ENCODE data around the gene TBCB.

The TBCB gene

DNA sequence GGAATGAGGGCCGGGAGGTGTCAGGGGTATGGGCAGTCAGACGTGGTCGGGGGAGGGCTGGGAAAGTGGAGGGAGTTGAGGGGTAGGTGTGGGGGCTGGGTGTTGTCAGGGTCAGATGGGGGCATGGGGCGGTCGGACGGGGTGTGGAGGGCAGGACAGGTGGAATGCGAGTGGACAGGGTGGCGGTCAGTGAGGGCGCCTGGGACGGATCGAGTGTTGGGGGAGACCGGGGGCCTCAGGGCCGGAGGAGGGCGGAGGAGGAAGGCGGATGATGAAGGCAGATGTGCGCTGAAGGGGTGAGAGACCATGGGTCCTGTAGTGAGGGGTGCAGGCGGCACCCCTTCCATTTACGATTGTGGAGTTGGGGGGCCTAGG, 5.7 kb downstream of the TBCB start:
- no peak for TF ChIP-seq TOX (CRISPR knock-in tag; IDR thresholded peaks at IDR 0.05; ENCODE audit: borderline replicate concordance)
- TF ChIP-seq ZFP3 (CRISPR knock-in tag; IDR thresholded peaks at IDR 0.05): no peak
- no peak for TF ChIP-seq ZNF8 (CRISPR knock-in tag; IDR thresholded peaks at IDR 0.05)
- TF ChIP-seq, protein P1, sequence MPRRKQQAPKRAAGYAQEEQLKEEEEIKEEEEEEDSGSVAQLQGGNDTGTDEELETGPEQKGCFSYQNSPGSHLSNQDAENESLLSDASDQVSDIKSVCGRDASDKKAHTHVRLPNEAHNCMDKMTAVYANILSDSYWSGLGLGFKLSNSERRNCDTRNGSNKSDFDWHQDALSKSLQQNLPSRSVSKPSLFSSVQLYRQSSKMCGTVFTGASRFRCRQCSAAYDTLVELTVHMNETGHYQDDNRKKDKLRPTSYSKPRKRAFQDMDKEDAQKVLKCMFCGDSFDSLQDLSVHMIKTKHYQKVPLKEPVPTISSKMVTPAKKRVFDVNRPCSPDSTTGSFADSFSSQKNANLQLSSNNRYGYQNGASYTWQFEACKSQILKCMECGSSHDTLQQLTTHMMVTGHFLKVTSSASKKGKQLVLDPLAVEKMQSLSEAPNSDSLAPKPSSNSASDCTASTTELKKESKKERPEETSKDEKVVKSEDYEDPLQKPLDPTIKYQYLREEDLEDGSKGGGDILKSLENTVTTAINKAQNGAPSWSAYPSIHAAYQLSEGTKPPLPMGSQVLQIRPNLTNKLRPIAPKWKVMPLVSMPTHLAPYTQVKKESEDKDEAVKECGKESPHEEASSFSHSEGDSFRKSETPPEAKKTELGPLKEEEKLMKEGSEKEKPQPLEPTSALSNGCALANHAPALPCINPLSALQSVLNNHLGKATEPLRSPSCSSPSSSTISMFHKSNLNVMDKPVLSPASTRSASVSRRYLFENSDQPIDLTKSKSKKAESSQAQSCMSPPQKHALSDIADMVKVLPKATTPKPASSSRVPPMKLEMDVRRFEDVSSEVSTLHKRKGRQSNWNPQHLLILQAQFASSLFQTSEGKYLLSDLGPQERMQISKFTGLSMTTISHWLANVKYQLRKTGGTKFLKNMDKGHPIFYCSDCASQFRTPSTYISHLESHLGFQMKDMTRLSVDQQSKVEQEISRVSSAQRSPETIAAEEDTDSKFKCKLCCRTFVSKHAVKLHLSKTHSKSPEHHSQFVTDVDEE (CRISPR knock-in tag; IDR thresholded peaks at IDR 0.05): no peak
- no peak for TF ChIP-seq ZFP30 (CRISPR knock-in tag; IDR thresholded peaks at IDR 0.05)
- no peak for TF ChIP-seq ARNTL (CRISPR knock-in tag; IDR thresholded peaks at IDR 0.05; ENCODE audit: borderline replicate concordance, low read depth)
- no peak for TF ChIP-seq ZC3H10 (CRISPR knock-in tag; IDR thresholded peaks at IDR 0.05)
- TF ChIP-seq, protein P2, sequence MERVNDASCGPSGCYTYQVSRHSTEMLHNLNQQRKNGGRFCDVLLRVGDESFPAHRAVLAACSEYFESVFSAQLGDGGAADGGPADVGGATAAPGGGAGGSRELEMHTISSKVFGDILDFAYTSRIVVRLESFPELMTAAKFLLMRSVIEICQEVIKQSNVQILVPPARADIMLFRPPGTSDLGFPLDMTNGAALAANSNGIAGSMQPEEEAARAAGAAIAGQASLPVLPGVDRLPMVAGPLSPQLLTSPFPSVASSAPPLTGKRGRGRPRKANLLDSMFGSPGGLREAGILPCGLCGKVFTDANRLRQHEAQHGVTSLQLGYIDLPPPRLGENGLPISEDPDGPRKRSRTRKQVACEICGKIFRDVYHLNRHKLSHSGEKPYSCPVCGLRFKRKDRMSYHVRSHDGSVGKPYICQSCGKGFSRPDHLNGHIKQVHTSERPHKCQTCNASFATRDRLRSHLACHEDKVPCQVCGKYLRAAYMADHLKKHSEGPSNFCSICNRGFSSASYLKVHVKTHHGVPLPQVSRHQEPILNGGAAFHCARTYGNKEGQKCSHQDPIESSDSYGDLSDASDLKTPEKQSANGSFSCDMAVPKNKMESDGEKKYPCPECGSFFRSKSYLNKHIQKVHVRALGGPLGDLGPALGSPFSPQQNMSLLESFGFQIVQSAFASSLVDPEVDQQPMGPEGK (CRISPR knock-in tag; IDR thresholded peaks at IDR 0.05; ENCODE audit: borderline replicate concordance): no peak
- no peak for TF ChIP-seq BACH2 (CRISPR knock-in tag; IDR thresholded peaks at IDR 0.05; ENCODE audit: borderline replicate concordance)
- TF ChIP-seq, protein P3, sequence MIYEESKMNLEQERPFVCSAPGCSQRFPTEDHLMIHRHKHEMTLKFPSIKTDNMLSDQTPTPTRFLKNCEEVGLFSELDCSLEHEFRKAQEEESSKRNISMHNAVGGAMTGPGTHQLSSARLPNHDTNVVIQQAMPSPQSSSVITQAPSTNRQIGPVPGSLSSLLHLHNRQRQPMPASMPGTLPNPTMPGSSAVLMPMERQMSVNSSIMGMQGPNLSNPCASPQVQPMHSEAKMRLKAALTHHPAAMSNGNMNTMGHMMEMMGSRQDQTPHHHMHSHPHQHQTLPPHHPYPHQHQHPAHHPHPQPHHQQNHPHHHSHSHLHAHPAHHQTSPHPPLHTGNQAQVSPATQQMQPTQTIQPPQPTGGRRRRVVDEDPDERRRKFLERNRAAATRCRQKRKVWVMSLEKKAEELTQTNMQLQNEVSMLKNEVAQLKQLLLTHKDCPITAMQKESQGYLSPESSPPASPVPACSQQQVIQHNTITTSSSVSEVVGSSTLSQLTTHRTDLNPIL (CRISPR knock-in tag; IDR thresholded peaks at IDR 0.05; ENCODE audit: low read depth): no peak
- TF ChIP-seq TCF4 (CRISPR knock-in tag; IDR thresholded peaks at IDR 0.05; ENCODE audit: borderline replicate concordance): no peak
- no peak for TF ChIP-seq SNAI2 (CRISPR knock-in tag; IDR thresholded peaks at IDR 0.05)
- no peak for TF ChIP-seq ESRRG (CRISPR knock-in tag; IDR thresholded peaks at IDR 0.05)
- TF ChIP-seq ZNF565 (CRISPR knock-in tag; conservative IDR thresholded peaks at IDR 0.05; ENCODE audit: low read depth): no peak
- TF ChIP-seq CSDC2 (CRISPR knock-in tag; IDR thresholded peaks at IDR 0.05): no peak
- no peak for TF ChIP-seq ISL1 (CRISPR knock-in tag; IDR thresholded peaks at IDR 0.05)
- ATAC-seq: no peak

DNA sequence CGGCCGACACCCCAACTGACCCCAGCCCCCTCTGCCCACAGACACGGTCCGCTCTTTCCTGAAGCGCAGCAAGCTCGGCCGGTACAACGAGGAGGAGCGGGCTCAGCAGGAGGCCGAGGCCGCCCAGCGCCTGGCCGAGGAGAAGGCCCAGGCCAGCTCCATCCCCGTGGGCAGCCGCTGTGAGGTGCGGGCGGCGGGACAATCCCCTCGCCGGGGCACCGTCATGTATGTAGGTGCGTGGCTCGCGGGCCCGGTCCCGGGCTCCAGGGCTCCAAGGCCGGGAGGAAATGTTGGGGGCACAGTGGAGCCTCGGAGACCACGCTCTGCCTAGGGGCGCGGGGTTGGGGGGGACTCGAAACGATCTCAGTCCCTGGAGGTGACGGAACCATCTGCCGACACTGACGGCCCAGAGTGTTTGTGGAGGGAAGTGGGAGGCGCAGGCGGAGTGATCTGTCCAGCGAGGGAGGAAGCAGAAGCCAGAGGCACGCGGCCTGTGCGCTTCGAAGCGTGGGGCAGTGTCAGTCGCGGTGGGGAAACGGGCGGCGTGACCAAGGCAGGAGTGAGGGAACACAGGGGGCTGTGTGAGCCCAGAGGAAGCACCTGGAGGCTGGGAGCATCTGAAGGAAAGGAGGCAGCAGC, 6.3 kb downstream of the TBCB start:
- ATAC-seq: no peak
- no peak for TF ChIP-seq ZFP3 (CRISPR knock-in tag; IDR thresholded peaks at IDR 0.05)

DNA sequence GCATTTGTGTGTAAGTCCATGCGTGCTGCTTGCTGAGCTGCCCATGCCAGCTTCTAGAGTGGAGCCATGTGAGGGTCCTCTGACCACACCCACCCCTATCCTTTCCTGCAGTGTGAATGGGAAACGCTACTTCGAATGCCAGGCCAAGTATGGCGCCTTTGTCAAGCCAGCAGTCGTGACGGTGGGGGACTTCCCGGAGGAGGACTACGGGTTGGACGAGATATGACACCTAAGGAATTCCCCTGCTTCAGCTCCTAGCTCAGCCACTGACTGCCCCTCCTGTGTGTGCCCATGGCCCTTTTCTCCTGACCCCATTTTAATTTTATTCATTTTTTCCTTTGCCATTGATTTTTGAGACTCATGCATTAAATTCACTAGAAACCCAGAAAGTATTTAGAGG, 10.3 kb downstream of the TBCB start:
- no peak for ATAC-seq
- TF ChIP-seq OSR1 (CRISPR knock-in tag; IDR thresholded peaks at IDR 0.05) (no peak), ZC3H10 (CRISPR knock-in tag; IDR thresholded peaks at IDR 0.05) (no peak), TCF4 (CRISPR knock-in tag; IDR thresholded peaks at IDR 0.05; ENCODE audit: borderline replicate concordance) (no peak), CSDC2 (CRISPR knock-in tag; IDR thresholded peaks at IDR 0.05) (no peak), ZNF70 (CRISPR knock-in tag; IDR thresholded peaks at IDR 0.05) (no peak), ZFP30 (CRISPR knock-in tag; IDR thresholded peaks at IDR 0.05) (no peak), RARB (CRISPR knock-in tag; IDR thresholded peaks at IDR 0.05) (no peak), TOX (CRISPR knock-in tag; IDR thresholded peaks at IDR 0.05; ENCODE audit: borderline replicate concordance) (no peak), PPARA (CRISPR knock-in tag; IDR thresholded peaks at IDR 0.05; ENCODE audit: borderline replicate concordance) (no peak), ZFP3 (CRISPR knock-in tag; IDR thresholded peaks at IDR 0.05) (no peak), ZNF8 (CRISPR knock-in tag; IDR thresholded peaks at IDR 0.05) (no peak), ZNF565 (CRISPR knock-in tag; conservative IDR thresholded peaks at IDR 0.05; ENCODE audit: low read depth) (no peak), ESRRG (CRISPR knock-in tag; IDR thresholded peaks at IDR 0.05) (no peak), SNAI2 (CRISPR knock-in tag; IDR thresholded peaks at IDR 0.05) (no peak), GLIS3 (CRISPR knock-in tag; IDR thresholded peaks at IDR 0.05) (no peak), ARNTL (CRISPR knock-in tag; IDR thresholded peaks at IDR 0.05; ENCODE audit: borderline replicate concordance, low read depth) (no peak)
- TF ChIP-seq, protein P2 (CRISPR knock-in tag; IDR thresholded peaks at IDR 0.05; ENCODE audit: borderline replicate concordance): no peak
- TF ChIP-seq, protein P4, sequence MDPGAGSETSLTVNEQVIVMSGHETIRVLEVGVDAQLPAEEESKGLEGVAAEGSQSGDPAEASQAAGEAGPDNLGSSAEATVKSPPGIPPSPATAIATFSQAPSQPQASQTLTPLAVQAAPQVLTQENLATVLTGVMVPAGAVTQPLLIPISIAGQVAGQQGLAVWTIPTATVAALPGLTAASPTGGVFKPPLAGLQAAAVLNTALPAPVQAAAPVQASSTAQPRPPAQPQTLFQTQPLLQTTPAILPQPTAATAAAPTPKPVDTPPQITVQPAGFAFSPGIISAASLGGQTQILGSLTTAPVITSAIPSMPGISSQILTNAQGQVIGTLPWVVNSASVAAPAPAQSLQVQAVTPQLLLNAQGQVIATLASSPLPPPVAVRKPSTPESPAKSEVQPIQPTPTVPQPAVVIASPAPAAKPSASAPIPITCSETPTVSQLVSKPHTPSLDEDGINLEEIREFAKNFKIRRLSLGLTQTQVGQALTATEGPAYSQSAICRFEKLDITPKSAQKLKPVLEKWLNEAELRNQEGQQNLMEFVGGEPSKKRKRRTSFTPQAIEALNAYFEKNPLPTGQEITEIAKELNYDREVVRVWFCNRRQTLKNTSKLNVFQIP (CRISPR knock-in tag; IDR thresholded peaks at IDR 0.05; ENCODE audit: borderline replicate concordance, low read depth): no peak
- TF ChIP-seq, protein P1 (CRISPR knock-in tag; IDR thresholded peaks at IDR 0.05): no peak
- TF ChIP-seq, protein P5, sequence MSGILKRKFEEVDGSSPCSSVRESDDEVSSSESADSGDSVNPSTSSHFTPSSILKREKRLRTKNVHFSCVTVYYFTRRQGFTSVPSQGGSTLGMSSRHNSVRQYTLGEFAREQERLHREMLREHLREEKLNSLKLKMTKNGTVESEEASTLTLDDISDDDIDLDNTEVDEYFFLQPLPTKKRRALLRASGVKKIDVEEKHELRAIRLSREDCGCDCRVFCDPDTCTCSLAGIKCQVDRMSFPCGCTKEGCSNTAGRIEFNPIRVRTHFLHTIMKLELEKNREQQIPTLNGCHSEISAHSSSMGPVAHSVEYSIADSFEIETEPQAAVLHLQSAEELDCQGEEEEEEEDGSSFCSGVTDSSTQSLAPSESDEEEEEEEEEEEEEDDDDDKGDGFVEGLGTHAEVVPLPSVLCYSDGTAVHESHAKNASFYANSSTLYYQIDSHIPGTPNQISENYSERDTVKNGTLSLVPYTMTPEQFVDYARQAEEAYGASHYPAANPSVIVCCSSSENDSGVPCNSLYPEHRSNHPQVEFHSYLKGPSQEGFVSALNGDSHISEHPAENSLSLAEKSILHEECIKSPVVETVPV (CRISPR knock-in tag; IDR thresholded peaks at IDR 0.05): no peak
